HTERT RPE-1 (cell line): ENCODE data around the gene TBC1D5.
"Not testable (repeated sequence)": the region's sequence is repeated elsewhere in the genome, so short reads cannot be mapped to it uniquely, and the experiment has no call there.

Experiments
- in situ Hi-C: fragments of 300-500 bp; cut with MboI; formaldehyde crosslinking; loops from 4 replicates; pipeline ENCODE4 v1.14.3; 2020; ENCODE audit warnings: low sequenced_read_pairs

TBC1D5 gene

DNA sequence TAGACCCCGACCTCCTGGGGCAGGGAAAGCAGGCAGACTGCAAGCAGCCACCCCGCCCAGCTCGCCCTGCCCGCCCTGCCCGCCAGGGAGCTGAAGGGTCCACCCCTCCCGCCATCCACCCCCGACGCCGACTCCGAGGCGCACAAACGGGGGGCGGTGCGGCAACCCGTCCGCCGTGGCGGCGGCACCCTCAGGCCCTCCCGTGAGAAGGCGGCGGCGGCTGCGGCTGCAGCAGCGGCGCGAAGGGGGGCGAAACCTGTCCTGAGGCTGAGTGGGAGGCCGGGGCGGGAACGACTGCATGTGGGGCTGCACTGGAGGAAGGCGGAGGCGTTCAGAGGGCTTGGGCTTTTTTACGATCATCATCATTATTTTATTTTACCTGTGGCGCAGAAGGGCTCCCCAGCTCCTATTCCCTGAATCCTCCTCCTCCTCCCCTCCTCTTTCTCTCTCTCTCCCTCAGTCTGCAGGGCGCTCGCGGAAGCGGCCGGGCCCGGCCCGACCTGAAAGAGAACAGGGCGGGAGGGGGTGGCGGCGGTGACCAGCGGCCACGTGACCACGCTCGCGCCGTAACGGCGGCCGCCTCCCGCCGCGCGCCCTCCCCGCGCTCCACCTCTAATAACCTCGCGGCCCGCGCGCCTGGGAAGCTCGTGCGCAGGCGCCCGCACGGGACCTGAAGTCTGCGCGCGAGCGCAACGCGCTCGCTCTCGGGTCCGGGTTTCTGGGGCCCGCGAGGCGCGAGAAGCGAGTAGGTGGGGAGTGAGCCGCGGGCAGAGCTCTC, at the start of gene TBC1D5:
Gene TBC1D5 (minus strand): TSS at position 530 of the 778 bp plus-strand sequence. CDS start 234,061 bp downstream, outside the sequence.
- in situ Hi-C loops = no loop called here

GRCh38 chr3:17783426-17783825, 41.0 kb upstream of the TBC1D5 start:
- in situ Hi-C loops = no loop called here

DNA sequence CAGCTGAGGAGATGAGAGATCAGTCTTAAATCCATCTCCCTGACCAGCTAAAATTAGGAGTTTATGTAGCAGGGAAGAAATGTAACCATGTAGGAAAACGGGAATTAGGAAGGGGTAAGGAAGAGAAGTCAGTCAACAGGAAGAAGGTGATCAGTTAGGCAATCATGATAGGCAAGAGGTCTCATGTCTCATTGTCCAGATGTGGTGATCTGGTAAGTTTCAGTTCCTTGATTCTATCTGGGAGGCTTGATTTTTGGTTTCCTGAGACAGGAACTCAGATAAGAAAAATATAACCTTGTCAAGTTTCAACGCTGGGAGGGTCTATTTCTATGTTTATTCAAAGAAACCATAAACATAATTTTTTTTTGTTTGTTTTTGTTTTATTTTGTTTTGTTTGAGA, 40.3 kb upstream of the TBC1D5 start:
- in situ Hi-C loops = no loop called here

DNA sequence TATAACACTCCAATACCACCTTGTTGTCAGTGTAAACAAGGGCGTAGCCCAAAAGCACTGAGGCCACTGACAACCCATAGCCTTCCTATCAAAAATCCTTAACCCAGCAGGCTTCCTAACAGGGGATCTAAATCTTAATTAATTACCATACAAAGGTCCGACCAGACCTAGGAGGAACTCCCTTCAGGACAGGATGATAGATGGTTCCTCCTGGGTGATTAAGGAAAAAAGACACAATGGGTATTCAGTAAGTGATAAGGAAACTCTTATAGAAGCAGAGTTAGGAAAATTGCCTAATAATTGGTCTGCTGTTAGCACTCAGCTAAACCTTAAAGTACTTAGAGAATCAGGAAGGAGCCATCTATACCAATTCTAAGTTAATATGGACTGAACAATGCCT, 37.9 kb upstream of the TBC1D5 start:
- in situ Hi-C loops = not testable (repeated sequence)

GRCh38 chr3:17779304-17780250, 37.1 kb upstream of the TBC1D5 start:
- in situ Hi-C loops = not testable (repeated sequence)

DNA sequence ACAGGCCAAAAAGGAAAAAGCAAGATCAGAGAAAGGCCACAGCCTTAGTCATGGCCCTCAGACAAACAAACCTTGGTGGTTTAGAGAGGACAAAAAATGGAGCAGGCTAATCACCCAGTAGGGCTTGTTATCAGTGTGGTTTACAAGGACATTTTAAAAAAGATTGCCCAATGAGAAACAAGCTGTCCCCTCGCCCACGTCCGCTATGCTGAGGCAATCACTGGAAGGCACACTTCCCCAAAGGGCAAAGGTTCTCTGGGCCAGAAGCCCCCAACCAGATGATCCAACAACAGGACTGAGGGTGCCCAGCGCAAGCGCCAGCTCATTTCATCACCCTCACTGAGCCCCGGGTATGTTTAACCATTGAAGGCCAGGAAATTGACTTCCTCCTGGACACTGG, 34.9 kb upstream of the TBC1D5 start:
- in situ Hi-C loops = not testable (repeated sequence)

- in situ Hi-C loops = no loop called here
These were observed 32.6 kb upstream of the TBC1D5 start for GRCh38 chr3:17775073-17775472.

- in situ Hi-C loops = not testable (repeated sequence)
These were observed 31.9 kb upstream of the TBC1D5 start for GRCh38 chr3:17774180-17774910.

DNA sequence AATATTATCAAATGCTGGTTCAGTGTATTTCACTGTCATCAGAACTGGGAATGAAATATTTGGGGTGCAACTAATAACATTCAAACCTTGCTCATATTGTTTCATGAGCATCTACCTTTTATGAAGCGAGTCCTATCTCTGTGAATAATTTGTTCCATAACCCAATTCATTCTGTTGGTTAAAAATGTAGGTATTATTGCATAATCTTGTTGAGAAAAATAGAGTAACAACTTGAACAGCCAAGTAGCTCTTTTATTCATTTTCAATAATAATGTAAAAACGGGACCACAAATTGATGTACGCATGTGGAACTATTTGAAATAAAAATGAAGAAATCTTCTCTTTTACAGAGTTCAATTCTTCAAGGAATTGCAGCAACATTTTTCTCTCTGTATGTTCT, 30.1 kb upstream of the TBC1D5 start:
- in situ Hi-C loops = no loop called here

DNA sequence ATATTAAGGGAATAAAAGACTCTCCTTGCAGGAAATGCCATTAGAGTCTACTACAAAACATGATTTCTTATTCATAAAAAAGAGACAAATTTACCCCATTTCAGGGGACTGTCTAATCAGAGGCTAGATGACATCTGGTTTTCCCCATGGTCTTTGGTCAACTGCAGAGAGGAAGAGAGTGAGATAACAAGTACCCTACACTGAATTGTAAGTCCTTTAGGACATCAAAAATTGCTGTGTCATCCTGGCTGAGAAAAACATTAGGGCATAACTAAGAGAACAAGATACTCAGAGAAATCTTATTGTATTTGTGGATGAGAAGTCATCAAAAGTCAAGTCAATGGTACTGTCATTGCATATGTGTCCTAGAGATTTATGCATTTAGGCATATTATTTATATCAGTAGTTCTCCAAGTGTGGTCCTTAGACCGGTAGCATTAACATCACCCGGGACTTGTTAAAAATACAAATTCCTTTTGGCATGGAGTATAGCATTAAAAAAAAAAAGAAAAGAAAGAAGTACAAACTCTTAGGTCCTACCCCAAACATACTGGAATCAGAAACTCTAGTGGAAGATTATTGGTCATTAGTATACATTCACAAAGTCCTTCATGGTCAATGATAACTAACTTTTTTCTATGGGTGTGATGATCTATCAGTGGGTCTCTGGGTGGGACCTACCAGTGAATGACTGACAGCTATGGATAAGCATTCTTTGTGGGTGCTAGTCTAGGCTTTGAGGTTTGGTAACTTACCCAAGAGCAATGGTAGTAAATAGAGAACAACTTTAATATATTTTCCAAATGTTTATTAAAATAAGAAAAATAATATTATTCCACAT, 29.0 kb upstream of the TBC1D5 start:
- in situ Hi-C loops = no loop called here

- in situ Hi-C loops = no loop called here
These were observed 28.3 kb upstream of the TBC1D5 start for GRCh38 chr3:17770682-17771081.

DNA sequence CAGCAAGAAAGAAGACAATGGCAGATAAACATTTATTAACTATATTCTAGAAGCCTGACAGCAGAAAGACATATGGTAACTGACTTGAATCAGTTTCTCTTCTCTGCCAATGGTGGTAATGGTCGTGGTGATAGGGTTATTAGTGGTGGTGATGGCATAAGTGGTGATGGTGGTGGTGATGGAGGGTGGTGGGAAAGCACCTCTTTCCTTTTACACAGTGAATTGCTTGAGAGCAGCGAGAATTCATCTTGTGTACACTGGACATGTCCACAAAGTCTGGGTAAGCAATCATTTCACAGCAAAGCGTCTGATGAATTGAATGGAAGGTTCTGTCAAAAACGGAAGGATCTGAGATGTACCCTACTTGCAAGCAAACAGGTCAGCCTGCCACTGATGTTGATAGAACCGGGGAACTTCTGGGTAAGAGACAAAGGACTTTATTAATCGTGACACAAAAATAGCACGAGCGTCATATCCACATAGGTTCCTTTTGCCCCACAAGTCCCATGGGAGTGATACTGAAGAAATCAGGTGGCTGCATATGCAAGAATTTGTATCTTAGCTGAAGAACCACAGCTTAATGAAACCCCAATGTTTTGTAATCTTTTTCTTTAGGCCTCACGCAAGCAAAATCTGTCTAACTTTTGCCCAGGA, 23.5 kb upstream of the TBC1D5 start:
- in situ Hi-C loops = no loop called here

DNA sequence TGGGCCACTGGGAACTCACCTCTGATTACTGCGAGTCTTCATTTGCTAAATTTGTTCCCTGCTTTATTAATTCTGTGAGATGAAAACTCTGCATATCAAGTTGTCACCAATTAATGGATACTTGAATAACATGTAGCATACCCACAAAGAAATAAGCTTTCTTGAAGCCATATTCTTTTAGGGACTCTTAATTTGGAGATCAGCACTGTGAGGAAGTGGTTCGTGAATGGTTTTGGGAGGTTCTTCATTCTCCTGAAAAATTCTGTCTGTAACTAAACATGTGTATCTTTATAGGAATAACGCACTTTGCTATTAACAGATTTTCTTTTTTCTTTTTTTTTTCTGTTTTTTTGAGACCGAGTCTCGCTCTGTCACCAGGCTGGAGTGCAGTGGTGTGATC, 19.1 kb upstream of the TBC1D5 start:
- in situ Hi-C loops = no loop called here

DNA sequence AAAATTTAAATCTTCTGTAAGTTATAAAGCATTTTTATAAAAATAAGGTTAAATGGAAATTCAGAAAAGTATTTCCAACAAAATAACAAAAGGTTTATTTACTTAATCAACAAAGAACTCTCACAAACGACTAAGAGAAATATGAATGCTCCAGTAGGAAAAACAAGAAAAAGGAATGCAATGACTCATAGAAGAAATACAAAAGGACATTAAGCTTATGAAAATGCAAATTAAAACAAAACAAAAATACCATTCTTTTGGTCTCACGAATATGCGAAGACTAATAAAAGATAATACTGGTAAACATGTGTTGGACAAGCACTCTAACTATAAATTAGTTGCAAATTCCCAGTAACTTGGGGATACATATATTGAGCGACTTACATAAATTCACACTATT, 17.5 kb upstream of the TBC1D5 start:
- in situ Hi-C loops = no loop called here

DNA sequence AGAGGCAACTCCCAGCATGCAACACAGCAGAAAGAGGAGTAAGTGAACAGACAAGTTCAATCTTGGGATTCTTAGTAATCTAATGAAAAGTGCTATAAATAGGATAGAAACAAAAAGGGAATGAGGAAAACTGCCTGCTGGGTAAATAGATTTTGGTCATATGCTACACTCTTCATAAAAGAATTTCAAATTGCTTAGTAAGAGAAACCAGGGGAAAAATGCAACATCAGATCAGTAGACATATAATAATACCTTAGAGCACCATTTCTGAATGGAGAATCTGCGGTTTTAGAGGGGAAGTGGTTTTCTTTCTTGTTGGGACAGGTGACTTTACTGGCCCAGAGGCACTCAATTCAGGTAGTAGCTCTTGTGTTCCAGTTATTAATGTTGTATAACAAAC, 13.4 kb upstream of the TBC1D5 start:
- in situ Hi-C loops = no loop called here

DNA sequence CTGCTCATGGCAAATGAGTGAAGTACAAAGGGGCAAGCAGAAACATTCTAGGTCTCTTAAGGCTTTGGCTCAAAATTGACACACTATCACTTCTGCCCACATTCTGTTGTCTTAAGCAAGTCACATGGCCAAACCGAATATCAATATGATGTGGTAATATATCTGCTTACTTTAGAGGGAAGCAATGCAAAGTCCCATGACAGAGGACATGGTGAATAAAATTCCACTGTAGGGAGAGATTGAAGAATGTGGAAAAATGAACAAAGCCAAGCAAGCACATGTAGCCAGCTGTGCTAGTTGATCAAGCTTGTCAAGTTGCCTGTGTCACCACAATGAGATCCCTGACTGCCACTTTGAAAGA, 11.2 kb upstream of the TBC1D5 start:
- in situ Hi-C loops = no loop called here

GRCh38 chr3:17752876-17753631, 10.6 kb upstream of the TBC1D5 start:
- in situ Hi-C loops = no loop called here

GRCh38 chr3:17752436-17752835, 10.0 kb upstream of the TBC1D5 start:
- in situ Hi-C loops = no loop called here

DNA sequence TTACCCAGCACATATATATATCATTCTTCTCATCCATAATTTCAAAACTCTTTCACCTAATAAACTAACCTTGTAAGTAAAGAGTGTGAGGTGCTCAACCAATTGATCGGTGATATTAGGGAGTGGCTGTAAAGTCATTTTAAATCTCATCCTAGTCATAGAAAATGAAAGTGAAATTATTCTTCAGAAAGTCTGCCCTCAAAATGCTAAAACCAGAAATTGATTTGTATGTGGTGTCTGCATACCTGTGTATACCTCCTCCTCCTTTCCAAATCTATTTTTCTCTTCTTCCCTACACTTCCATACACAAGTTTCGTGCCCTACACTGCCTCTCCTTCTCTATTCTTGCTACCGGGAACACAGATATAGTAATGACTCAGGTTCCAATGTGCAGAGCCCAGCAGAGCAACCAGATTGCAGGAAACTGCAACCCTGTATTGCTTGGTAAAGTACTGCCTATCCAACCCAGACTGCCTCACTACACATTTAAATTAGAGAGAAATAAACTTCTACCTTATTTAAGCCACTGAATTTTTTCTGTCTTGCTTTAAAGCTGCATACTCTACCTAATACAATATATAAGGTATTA, 7.4 kb upstream of the TBC1D5 start:
- in situ Hi-C loops = no loop called here
